ENCODE measurements around the gene ELAC1.

DNA sequence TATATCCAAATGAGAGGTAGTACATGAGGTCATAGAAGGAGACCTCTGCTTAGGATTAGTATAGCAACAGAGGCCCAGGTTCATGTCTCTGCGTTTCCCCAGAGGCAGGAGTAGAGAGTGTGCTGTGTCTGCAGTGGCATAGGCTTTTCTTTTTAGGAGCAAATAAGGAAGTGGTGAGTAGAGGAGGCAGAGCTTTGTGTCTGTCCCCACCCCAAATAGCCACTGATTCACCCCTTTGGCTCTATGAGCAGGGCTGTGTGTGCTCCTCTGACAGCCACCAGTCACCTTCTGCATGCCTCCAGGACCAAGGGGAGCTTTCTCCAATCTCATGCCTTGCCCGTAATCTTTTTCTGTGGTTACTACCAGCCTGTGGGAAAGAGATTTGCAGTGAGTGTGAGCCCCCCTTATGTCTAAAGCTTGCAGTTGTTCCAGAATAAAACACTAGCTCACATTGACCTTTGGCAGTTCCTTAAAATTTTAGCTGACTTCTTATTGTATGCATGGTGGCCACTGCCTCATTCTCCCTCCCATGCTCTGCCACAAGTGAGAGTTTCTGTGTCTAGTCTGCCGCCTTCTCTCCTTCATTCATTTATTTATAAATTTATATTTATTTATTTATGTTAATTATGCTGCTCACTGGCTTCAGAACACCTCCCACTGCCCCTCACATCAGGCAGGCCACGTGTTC, 23.5 kb upstream of the ELAC1 start:
- TF ChIP-seq CTCF (IDR thresholded peaks at IDR 0.05), result no peak
- TF ChIP-seq POLR2A (IDR thresholded peaks at IDR 0.05), result no peak

All from heart left ventricle (tissue), 13 donors.